ENCODE data around the gene AAK1. TPM values are rescaled to one million over a fixed set of nuclear protein-coding genes. Genes with fewer than 3 reads are reported as not detected.
"Not testable (repeated sequence)": the region's sequence is repeated elsewhere in the genome, so short reads cannot be mapped to it uniquely, and the experiment has no call there.

AAK1 gene
- polyA plus RNA-seq, 1 experiment = 31.1 TPM

- no peaks in the 10 kb centered on the region for H3K27me3 ChIP-seq (ENCODE audit: control insufficient read depth, insufficient read depth, low read length)
- no peaks in the 10 kb centered on the region for H3K9me3 ChIP-seq (ENCODE audit: control insufficient read depth, insufficient read depth, low read length)
- no peak for TF ChIP-seq CTCF (IDR thresholded peaks at IDR 0.05; ENCODE audit: low read depth, low read length)
- ChIA-PET POLR2A (no interaction called here), CTCF (interaction anchor here (0.6 kb wide), 1 partner anchor 45 kb away, joined by 3 read pairs; no protein-coding TSS in a partner anchor)
- no peak overlapping the region for H3K27ac ChIP-seq (ENCODE audit: low read depth, low read length)
- DNase-seq (ENCODE audit: low read depth, low spot score) = no peak
- no peak overlapping the region for H3K4me3 ChIP-seq (ENCODE audit: low read depth, low read length)
These were observed 28.4 kb downstream of the AAK1 start for GRCh38 chr2:69615078-69615625.

- ChIA-PET CTCF (no interaction called here), POLR2A (no interaction called here)
- H3K27me3 ChIP-seq (ENCODE audit: control insufficient read depth, insufficient read depth, low read length) = no peaks in the 10 kb centered on the region
- H3K9me3 ChIP-seq (ENCODE audit: control insufficient read depth, insufficient read depth, low read length) = no peaks in the 10 kb centered on the region
- DNase-seq (ENCODE audit: low read depth, low spot score) = no peak
- no peak for TF ChIP-seq CTCF (IDR thresholded peaks at IDR 0.05; ENCODE audit: low read depth, low read length)
- H3K4me3 ChIP-seq (ENCODE audit: low read depth, low read length) = no peak overlapping the region
- no peak overlapping the region for H3K27ac ChIP-seq (ENCODE audit: low read depth, low read length)
These were observed 30.8 kb downstream of the AAK1 start for GRCh38 chr2:69612707-69613106.

GRCh38 chr2:69612200-69612599, 31.3 kb downstream of the AAK1 start:
- ChIA-PET POLR2A (no interaction called here), CTCF (no interaction called here)
- TF ChIP-seq CTCF (IDR thresholded peaks at IDR 0.05; ENCODE audit: low read depth, low read length) = no peak
- Histone ChIP-seq H3K4me3 (ENCODE audit: low read depth, low read length) (no peak overlapping the region), H3K27me3 (ENCODE audit: control insufficient read depth, insufficient read depth, low read length) (no peaks in the 10 kb centered on the region), H3K9me3 (ENCODE audit: control insufficient read depth, insufficient read depth, low read length) (no peaks in the 10 kb centered on the region), H3K27ac (ENCODE audit: low read depth, low read length) (no peak overlapping the region)
- DNase-seq (ENCODE audit: low read depth, low spot score) = no peak

- CTCF ChIA-PET = no interaction called here
- Histone ChIP-seq H3K4me3 (ENCODE audit: low read depth, low read length) (no peak overlapping the region), H3K27ac (ENCODE audit: low read depth, low read length) (no peak overlapping the region), H3K9me3 (ENCODE audit: control insufficient read depth, insufficient read depth, low read length) (peaks cover 4% of the 10 kb centered on the region), H3K27me3 (ENCODE audit: control insufficient read depth, insufficient read depth, low read length) (no peaks in the 10 kb centered on the region)
- POLR2A ChIA-PET = no interaction called here
- no peak for DNase-seq (ENCODE audit: low read depth, low spot score)
- TF ChIP-seq CTCF (IDR thresholded peaks at IDR 0.05; ENCODE audit: low read depth, low read length) = no peak
These were observed 35.4 kb downstream of the AAK1 start for GRCh38 chr2:69608109-69608508.

- DNase-seq (ENCODE audit: low read depth, low spot score); CTCF ChIA-PET; POLR2A ChIA-PET; H3K4me3 ChIP-seq (ENCODE audit: low read depth, low read length); H3K9me3 ChIP-seq (ENCODE audit: control insufficient read depth, insufficient read depth, low read length); H3K27me3 ChIP-seq (ENCODE audit: control insufficient read depth, insufficient read depth, low read length); H3K27ac ChIP-seq (ENCODE audit: low read depth, low read length): not testable (repeated sequence)
These were observed 36.8 kb downstream of the AAK1 start for GRCh38 chr2:69606771-69607170.

GRCh38 chr2:69605284-69605683, 38.3 kb downstream of the AAK1 start:
- CTCF ChIA-PET = no interaction called here
- POLR2A ChIA-PET = no interaction called here
- no peak for DNase-seq (ENCODE audit: low read depth, low spot score)

More at GRCh38 chr2:69605284-69605683, 38.3 kb downstream of the AAK1 start:
- no peaks in the 10 kb centered on the region for H3K27me3 ChIP-seq (ENCODE audit: control insufficient read depth, insufficient read depth, low read length)
- H3K27ac ChIP-seq (ENCODE audit: low read depth, low read length) = no peak overlapping the region
- no peak for TF ChIP-seq CTCF (IDR thresholded peaks at IDR 0.05; ENCODE audit: low read depth, low read length)
- no peak overlapping the region for H3K4me3 ChIP-seq (ENCODE audit: low read depth, low read length)
- peaks cover 4% of the 10 kb centered on the region for H3K9me3 ChIP-seq (ENCODE audit: control insufficient read depth, insufficient read depth, low read length)
